Right lobe of liver (tissue), 6 donors: ENCODE data around the gene RWDD2A. TPM values are rescaled to one million over a fixed set of nuclear protein-coding genes. Genes with fewer than 3 reads are reported as not detected.

Experiments
- ATAC-seq, 4 donors: fragments of 200-7000 bp; cut with Tn5 transposase; one replicate each; pipeline ENCODE4 v1.9.1; 2020; ENCODE audit warnings: mild to moderate bottlenecking in 4 of 4, moderate library complexity in 4 of 4
- DNase-seq, 3 donors: peaks; one replicate each; pipeline ENCODE4 v3.0.0-alpha.2; 2020
- H3K27ac ChIP-seq, 3 donors: fragments of 200-600 bp; one replicate each; pipeline ENCODE4 v1.8.0; 2022
- H3K27me3 ChIP-seq, 2 donors: fragments of 200-600 bp; one replicate each; pipeline ENCODE4 v1.8.0; 2022
- H3K36me3 ChIP-seq, 4 donors: fragments of 200-600 bp; sonication (generic) in 1 of 4; one replicate each; pipeline versions ENCODE4 v1.5.1 to v1.8.0; 2017 to 2022; ENCODE audit warnings: control low read depth in 1 of 4
- H3K4me1 ChIP-seq, 4 donors: fragments of 200-600 bp; sonication (generic) in 1 of 4; one replicate each; pipeline versions ENCODE4 v1.5.1 to v1.8.0; 2017 to 2022; ENCODE audit warnings: control low read depth in 1 of 4
- H3K4me3 ChIP-seq, 3 donors: fragments of 200-600 bp; one replicate each; pipeline ENCODE4 v1.8.0; 2022
- H3K9me3 ChIP-seq, 4 donors: fragments of 200-600 bp; sonication (generic) in 1 of 4; one replicate each; pipeline versions ENCODE4 v1.5.1 to v1.8.0; 2017 to 2022; ENCODE audit warnings: control low read depth in 1 of 4
- POLR2A ChIP-seq: fragments of 450-650 bp; IDR thresholded peaks from one replicate; pipeline ENCODE4 v1.6.1; 2017; ENCODE audit warnings: antibody characterized with exemption, mild to moderate bottlenecking
- WGBS: methylation state at CpG from one replicate; pipeline ENCODE4 v1.1.6; 2018; ENCODE audit warnings: low coverage, low lambda C conversion rate; ENCODE audit not compliant: insufficient coverage; ENCODE audit errors: missing lambda C conversion rate; 5-methylcytosine and 5-hydroxymethylcytosine counted together
- intact Hi-C, 2 donors: fragments of 100-400 bp; cut with DNase I; formaldehyde crosslinking; loops; one replicate each; pipeline versions ENCODE4 v1.11.2 to v1.14.1; 2022
- total RNA-seq, 6 experiments: library from RNA; depleted of rRNA in 2 of 6; stranded (reverse); fragments of >200 nt in 2 of 6; fragmentation: NEBNext Ultra II Directional in 3 of 6; extraction: Animal tissue kit (Norgen Biotek cat#: 25700) in 3 of 6; gene quantifications; one replicate each; pipeline versions ENCODE4 v1.1.0 to v1.2.4, GENCODE V29; 2016 to 2023
- TF ChIP-seq, protein P1 (sequence below), 4 donors: fragments of 200-600 bp in 3 of 4; fragments of 450-650 bp in 1 of 4; IDR thresholded peaks; one replicate each; pipeline versions ENCODE4 v1.5.1 to v1.8.0; 2016 to 2022; ENCODE audit warnings: antibody characterized with exemption in 4 of 4, mild to moderate bottlenecking in 2 of 4
- donor health status: DM: no; HTN: yes; CAD: no.
- donor health status: DM: no; HTN: no; CAD: no.
- donor health status: DM: no; HTN: no; CAD: no.
- donor health status: DM: no; HTN: yes; CAD: no.
- donor health status: DM: no; HTN: yes; CAD: no.

The RWDD2A gene
- total RNA-seq, 6 experiments from 2014 or later: 1.9 to 3.5 (median 2.5) TPM

DNA sequence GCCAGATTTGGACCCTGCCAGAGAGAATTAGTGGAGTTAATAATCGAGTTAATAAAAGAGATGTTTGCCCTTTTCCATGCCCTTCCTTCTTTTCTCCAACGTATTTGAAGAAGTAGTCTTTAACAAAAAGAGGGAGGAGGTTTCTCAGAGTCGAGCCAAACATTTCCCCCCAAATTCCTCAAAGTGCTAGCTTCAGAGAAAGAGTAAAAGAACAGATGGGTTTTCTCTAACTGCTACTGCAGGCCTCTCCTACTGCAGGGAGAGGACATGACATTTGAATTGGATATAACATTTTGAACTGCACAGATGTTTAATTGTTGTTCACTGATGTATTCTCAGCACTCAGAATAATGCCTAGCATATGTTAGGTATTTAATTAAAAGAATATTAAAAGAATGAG is 25.5 kb downstream of the RWDD2A start:
- no peaks in the 10 kb centered on the region for H3K27me3 ChIP-seq
- no peak for TF ChIP-seq POLR2A
- TF ChIP-seq, protein P1, sequence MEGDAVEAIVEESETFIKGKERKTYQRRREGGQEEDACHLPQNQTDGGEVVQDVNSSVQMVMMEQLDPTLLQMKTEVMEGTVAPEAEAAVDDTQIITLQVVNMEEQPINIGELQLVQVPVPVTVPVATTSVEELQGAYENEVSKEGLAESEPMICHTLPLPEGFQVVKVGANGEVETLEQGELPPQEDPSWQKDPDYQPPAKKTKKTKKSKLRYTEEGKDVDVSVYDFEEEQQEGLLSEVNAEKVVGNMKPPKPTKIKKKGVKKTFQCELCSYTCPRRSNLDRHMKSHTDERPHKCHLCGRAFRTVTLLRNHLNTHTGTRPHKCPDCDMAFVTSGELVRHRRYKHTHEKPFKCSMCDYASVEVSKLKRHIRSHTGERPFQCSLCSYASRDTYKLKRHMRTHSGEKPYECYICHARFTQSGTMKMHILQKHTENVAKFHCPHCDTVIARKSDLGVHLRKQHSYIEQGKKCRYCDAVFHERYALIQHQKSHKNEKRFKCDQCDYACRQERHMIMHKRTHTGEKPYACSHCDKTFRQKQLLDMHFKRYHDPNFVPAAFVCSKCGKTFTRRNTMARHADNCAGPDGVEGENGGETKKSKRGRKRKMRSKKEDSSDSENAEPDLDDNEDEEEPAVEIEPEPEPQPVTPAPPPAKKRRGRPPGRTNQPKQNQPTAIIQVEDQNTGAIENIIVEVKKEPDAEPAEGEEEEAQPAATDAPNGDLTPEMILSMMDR (IDR thresholded peaks at IDR 0.05): no peak
- no peaks in the 10 kb centered on the region for H3K4me1 ChIP-seq
- intact Hi-C loops: loop anchor here (5.0 kb wide), 1 partner anchor 151 kb away; the partner anchor contains the start of genes DOP1A (in 2 of the 2) and UBE3D (in 2 of the 2)
- H3K36me3 ChIP-seq: no peaks in the 10 kb centered on the region
- no peak overlapping the region for H3K27ac ChIP-seq
- H3K4me3 ChIP-seq: no peak overlapping the region
- 75% methylated on average over 2 of the region's 3 CpGs for WGBS
- ATAC-seq (no peak), DNase-seq (no peak)
- H3K9me3 ChIP-seq: no peaks in the 10 kb centered on the region

DNA sequence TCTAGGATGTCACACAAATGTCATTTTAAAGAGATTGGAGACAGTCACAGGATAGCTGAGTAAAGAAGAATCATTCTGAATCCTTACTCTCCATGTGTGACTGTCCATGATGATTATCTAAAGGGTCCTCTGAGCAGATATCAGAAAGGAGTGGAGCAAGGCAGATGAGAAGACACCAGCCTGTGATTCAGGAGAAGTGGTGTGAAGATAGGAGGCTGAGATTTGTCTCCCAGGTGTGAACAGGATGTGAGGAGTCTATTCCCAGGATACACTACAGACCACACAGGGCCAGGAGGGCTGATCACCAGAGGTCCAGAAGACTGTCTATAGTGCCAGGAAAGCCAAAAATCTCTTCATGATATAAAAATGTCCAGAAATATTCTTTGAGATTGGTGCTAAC is 27.0 kb downstream of the RWDD2A start:
- intact Hi-C loops: loop anchor here in 1 of 2 donors (10.0 kb wide), 1 partner anchor 295 kb away; the partner anchor contains the start of gene PRSS35
- Histone ChIP-seq H3K27ac (no peak overlapping the region), H3K36me3 (no peaks in the 10 kb centered on the region), H3K4me1 (no peaks in the 10 kb centered on the region), H3K27me3 (no peaks in the 10 kb centered on the region), H3K9me3 (no peaks in the 10 kb centered on the region), H3K4me3 (no peak overlapping the region)
- DNase-seq (no peak), ATAC-seq (no peak)
- TF ChIP-seq POLR2A: no peak
- TF ChIP-seq, protein P1 (IDR thresholded peaks at IDR 0.05): no peak

DNA sequence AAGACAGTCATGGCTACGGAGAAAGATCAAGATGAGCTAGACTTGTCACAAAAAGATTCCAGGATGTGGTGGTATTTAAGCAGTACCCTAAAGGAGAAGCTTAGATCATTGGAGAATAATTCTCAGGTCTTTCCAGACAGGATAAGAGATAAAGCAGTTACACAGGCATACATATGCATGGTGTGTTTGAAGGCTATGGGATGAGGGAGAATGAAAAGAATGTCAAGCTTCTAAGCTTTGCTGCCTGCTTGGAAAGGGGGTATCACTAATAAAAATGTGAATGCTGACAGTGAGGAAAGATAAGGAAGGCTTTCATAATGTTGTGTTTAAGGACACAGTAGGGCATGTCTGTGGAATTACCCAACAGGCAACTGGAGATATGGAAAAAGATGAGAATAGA is 28.1 kb downstream of the RWDD2A start:
- no peaks in the 10 kb centered on the region for H3K9me3 ChIP-seq
- DNase-seq (no peak), ATAC-seq (no peak)
- 93% methylated on average over 1 of the region's 1 CpG for WGBS
- TF ChIP-seq, protein P1 (IDR thresholded peaks at IDR 0.05): no peak
- TF ChIP-seq POLR2A: no peak
- H3K4me1 ChIP-seq: no peaks in the 10 kb centered on the region
- intact Hi-C loops: loop anchor here in 1 of 2 donors (10.0 kb wide), 1 partner anchor 294 kb away; the partner anchor contains the start of gene PRSS35
- no peaks in the 10 kb centered on the region for H3K27me3 ChIP-seq
- no peak overlapping the region for H3K27ac ChIP-seq
- no peak overlapping the region for H3K4me3 ChIP-seq
- no peaks in the 10 kb centered on the region for H3K36me3 ChIP-seq

DNA sequence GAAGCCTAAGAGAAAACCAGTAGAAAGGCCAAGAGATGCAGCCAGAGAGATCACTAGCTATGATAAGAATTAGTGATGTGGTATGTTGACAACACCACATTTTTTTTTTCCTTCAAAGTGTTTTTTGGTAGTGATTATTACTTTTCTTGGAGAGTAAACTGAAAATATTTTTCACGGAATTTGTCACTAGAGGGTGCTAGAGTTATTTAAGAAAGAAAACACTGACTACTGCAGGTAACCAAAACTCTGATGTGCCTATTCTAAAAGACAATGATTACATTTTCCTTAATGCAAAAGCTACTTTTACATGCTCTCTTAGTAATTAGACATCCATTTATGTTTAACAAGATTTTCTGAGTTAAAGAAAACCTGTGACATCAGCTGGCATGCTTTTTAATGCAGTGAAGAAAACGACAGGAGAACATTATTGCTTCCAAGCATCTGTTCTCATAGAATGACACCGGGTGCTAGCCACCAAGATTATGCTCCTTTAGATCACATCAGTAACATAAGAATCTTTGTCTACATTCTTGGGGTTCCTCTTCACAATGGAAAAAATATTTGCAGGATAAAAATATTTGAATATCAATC is 28.8 kb downstream of the RWDD2A start:
- H3K27me3 ChIP-seq: no peaks in the 10 kb centered on the region
- TF ChIP-seq, protein P1 (IDR thresholded peaks at IDR 0.05): peak; percentile 48 to 65 (median 55)
- TF ChIP-seq POLR2A: no peak
- H3K27ac ChIP-seq: no peak overlapping the region
- no peaks in the 10 kb centered on the region for H3K4me1 ChIP-seq
- H3K4me3 ChIP-seq: no peak overlapping the region
- DNase-seq (no peak), ATAC-seq (peak in 3 of 4 donors; percentile 46 to 52 (median 49))
- 54% methylated on average over 3 of the region's 3 CpGs for WGBS
- H3K36me3 ChIP-seq: no peaks in the 10 kb centered on the region
- intact Hi-C loops: loop anchor here in 1 of 2 donors (10.0 kb wide), 1 partner anchor 293 kb away; the partner anchor contains the start of gene PRSS35
- H3K9me3 ChIP-seq: no peaks in the 10 kb centered on the region
